NCI-H446 treated with DMSO at 0.1 percent for 48 hours (cell line): ENCODE measurements around the gene PLK5.

Source experiments
- DNase-seq: peaks from one replicate; lab custom pipeline; 2025; lab: John Stamatoyannopoulos, UW

The PLK5 gene

DNA sequence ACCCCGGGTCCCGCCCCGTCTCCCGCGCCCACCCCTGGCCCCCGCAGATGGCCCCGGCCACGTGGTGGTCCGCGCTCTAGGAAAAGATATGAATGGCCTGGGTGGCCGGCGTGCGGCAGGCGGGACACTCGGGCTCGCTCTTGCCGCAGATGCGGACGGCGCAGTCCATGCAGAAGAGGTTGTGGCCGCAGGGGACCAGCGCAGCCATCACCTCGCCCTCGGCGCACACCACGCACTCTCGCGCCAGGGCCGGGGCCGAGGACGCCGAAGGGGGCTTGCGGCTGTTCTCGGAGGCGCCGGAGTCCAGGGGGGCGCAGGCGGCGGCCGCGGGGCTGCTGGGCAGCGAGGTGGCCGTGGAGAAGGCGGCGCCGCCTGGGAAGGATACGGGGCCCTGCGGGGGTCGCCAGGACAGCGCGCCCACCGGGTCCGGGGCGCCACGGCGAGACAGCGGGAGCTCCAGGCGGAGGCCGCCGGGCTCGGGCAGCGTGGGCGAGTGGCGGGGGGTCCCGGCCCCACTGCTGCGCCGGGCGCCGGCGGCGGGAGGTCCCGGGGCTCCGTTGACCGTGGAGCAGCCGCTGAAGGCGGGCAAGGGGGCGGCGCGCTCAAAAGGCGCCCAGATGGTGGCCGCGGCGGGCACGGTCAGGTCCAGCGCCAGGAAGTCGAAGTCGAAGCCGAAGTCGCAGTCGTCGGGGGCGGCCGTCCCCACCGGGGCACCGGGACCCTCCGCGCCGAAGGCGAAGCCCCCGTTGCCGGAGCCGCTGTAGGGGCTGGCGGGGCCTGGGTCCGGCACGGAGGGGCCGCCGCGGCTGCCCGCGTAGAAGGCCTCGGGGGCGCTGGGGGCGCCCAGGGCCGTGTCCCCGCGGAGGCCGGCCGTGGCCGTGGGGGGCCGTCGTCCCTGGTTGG lies 31.9 kb downstream of the PLK5 start:
- DNase-seq = no peak

DNA sequence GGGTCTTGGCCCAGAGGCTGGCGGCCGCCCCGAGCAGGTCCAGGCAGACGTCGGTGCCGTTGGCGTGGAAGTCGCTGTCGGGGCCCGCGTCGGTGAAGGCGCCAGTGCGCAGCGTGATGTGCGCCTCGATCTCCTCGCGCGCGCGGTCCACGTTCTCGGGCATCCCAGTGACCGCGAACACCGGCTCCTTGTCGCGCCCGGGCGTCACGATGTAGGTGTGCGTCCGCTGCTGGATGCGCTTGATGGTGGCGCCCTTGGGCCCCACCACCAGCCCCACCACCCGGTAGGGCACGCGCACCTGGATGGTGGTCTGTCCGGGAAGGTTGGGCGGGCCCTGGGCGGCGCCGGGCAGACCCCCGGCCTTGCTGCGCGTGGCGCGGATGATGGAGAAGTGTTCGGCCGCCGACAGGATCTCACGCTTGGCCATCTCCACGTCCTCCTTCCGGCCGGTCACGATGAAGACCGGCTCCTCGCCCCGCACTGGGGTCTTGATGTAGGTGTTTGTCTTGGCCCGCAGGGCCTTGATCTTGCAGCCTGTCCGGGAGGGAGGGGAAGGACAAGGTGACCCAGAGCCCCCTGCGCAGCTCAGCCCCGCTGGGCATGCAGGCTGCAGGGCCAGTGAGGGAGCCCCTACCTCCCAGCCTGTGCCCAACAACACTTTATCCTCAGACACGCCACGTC lies 32.7 kb downstream of the PLK5 start:
- no peak for DNase-seq

- no peak for DNase-seq
Measured at GRCh38 chr19:1558552-1558951, 34.7 kb downstream of the PLK5 start.

DNA sequence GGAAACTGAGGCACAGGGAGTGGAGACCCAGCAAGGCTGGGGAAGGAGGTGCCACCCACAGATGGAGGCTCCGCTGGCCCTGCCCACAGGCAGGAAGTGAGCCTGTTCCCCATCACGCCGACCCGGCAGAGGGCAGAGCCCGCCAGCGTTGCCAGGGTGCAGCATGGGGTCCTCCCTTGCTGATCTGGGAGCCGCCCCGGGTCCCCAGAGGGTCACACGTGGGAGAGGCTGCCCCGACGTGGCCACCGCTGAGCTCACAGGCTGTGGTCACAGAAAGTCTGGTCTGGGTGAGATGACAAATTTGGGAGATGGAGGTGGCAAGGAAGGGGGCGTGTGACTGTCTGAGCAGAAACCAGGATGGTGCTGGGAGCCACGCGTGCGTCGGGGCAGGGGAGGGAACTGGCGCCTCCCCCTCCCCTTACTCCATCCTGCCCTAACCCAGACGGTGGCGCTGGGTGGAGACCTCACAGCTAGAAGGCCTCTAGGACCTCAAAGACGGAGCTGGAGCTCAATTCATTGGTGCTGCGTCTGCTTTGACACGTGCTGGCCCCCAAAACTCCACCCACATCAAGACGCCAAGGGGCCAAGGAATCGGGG lies 36.5 kb downstream of the PLK5 start:
- DNase-seq = no peak

- no peak for DNase-seq
Measured at GRCh38 chr19:1561236-1561842, 37.5 kb downstream of the PLK5 start.

- no peak for DNase-seq
Measured at GRCh38 chr19:1563251-1563650, 39.4 kb downstream of the PLK5 start.

DNA sequence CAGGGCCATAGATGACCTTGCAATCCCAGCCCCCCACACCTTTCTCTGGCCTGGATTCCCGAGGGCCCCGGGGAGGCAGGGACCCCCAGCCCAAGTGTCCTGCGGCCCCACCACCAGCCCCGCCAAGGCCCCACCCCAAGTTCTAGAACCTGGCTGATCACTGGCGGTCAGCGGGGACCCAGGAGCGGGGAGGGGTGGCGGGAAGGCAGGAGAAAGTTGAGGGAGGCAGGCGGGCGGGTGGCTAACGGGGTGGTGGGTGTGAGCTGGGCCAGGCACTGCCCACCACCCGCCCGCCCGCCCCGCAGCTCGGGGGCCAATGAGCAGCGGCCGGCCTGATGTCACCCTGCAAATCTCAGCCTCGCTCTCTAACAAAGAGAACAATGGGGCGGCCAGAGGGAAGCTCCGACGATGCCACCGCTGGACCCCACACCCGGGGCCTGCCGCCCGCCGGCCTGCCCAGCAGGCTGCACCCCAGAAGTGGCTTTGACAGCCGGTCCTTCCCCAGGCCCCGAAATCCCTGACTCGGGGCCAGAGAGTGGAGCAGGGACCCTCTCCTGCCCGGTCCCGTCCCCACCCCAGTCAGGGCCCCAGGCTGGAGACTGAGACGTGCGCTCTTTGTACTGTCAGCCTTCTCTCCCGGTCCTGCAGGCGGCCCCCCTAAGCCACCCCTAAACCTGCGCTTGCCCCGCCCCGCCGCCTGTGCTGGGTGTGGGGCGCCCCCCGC lies 42.7 kb downstream of the PLK5 start:
- peak; percentile 47 for DNase-seq

DNA sequence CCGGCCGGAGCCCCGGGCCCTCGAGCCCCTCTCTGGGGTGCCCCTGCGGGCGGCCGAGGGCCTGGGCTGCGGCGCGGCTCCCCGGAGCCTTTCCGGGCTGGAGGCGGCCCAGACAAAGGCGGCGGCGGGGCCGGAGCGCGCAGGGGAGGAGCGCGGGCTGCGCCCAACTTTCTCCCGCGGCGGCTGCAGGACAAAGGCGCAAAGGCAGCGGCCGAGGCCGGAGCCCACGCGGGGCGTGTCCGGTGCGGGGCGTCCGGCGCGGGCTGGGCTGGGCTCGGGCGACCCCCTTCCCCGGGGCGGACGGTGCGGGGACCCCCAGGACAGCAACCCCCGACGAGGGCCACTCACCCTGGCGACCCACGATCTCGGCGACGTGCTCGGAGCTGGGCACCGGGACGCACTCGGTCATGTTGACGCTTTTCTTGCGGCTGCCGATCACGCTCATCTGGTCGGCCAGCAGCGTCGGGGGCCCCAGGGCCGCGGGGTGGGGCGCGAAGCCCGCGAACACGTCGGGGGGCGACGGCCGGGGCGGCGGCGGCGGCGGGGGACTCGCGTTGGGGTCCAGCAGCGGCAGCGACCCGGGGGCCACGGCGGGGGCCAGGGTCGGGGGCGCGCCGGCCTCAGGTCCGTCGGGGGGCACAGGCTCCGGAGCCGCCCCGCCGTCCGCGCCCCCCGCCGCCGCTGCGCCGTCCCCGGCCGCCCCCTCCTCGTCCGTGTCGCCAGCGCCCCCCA lies 43.4 kb downstream of the PLK5 start:
- DNase-seq = no peak

GRCh38 chr19:1567848-1568227 lies 44.0 kb downstream of the PLK5 start:
- no peak for DNase-seq

- peak; percentile 38 for DNase-seq
Measured at GRCh38 chr19:1568320-1569019, 44.6 kb downstream of the PLK5 start, which contains the start of gene MEX3D. TSS of gene MEX3D (minus strand) at chr19:1568325. CDS start at chr19:1568058, 267 bp downstream.

DNA sequence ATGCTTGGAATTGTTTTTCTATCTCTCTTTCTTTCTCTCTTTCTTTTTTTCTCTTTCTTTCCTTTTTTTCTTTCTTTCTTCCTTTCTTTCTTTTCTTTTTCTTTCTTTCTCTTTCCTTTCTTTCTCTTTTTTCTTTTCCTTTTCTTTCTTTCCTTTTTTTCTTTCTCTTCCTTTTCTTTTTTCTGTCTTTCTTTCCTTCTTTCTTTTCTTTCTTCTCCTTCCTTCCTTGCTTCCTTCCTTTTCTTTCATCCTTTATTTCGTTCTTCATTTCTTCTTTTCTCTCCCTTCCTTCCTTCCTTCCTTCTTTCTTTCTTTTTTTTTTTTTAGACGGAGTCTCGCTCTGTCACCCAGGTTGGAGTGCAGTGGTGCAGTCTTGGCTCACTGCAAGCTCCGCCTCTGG lies 46.1 kb downstream of the PLK5 start:
- no peak for DNase-seq

DNA sequence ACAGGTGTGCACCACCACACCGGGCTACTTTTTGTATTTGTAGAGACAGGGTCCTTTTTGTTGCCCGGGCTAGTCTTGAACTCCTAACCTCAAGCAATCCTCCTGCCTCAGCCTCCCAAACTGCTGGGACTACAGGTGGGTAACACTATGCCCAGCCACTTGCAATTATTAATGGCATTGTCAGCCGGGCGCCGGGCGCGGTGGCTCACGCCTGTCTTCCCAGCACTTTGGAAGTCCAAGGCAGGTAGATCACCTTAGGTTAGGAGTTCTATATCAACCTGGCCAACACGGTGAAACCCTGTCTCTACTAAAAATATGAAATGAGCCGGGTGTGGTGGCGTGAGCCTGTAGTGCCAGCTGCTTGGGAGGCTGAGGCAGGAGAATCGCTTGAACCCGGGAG lies 47.0 kb downstream of the PLK5 start:
- DNase-seq = no peak

GRCh38 chr19:1571358-1571757 lies 47.5 kb downstream of the PLK5 start:
- DNase-seq = no peak

DNA sequence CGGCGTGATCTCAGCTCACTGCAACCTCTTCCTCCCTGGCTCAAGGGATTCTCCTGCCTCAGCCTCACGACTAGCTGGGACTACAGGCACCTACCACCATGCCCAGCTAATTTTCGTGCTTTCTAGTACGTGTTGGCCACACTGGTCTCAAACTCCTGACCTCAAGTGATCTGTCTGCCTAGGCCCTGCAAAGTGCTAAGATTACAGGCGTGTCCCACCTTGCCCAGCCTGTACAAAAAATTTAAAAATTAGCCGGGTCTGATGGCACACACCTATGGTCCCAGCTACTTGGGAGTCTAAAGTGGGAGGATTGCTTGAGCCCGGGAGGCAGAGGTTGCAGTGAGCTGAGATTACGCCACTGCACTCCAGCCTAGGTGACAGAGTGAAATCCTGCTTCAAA lies 48.9 kb downstream of the PLK5 start:
- DNase-seq = no peak

DNA sequence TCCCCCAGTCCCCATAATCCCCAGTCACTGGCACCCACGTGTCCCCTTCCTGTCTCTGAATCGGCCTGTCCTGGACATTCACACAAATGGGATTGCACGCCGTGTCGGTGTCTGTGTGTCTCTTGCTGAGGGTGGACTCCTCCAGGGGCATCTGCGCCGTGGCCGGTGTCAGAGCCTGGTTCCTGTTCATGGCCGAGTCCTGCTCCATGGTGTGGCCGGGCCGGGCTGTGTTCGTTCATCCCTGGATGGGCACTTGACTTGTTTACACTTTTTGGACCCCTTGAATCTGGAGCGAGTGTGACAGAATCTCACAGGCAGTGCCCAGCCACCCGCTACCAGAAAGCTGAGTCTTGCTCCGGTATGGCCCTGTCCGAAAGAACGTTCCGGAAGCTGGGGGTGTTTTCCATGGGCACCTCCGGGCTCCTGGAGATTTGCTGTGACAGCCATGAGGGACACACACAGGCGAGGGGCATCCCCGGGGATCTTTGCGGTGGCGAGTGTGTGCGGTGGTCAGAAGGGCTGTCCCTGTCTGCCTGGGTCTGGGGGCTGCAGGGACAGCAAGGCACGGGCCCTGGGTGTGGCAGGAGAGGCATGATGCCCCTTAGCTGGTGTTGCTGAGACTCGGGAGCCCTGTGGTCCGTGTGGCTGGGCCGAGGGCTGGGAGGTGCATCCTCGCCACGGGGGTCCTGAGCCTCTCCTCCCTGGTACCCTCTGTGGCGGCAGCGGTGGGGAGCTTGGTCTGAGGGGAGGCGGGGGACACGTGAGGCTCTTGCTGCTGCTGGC lies 50.7 kb downstream of the PLK5 start:
- DNase-seq = no peak

DNA sequence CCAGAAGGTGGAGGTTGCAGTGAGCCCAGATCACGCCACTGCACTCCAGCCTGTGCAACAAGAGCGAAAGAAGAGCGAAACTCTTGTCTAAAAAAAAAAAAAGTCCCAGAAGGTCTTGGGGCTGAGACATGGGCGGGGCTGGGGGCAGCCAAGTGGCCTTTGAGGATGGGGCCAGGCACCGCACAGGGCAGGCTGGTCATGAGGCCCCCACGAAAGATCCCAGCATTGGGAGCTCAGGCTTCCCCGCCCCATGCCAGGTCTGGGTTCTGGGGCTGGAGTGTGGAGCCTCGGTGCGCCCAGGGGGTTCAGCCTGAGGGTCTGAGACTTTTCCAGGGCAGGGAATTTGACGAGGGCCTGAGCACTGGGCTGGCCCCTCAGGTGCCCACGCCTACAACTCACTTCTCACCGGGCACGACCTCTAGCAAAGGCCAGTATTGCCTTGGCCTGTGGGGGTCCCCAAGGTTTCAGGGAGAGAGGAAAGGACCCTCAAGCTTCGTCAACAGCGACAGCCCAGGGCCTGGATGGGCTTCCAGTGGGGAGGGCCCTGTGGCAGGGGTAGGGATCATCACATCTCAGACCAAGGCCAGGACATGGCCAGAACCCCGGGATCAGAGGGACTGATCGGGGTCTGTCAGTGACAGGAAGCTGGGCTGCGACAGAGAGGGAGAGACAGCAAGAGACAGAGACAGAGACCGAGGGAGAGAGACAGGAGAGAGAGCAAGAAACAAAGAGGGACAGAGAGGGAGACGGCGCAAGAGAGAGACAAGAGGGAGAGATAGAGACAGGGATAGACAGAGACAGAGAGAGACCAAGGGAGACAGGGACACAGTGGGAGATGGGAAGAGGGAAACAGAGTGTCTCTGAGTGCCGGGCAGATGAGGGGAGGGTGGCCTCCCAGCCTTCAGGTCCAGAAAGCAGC lies 51.7 kb downstream of the PLK5 start:
- no peak for DNase-seq

- DNase-seq = no peak
Measured at GRCh38 chr19:1576242-1577089, 52.6 kb downstream of the PLK5 start.
